Mucosa of descending colon (tissue), 3 donors: ENCODE data around the gene AGPAT2. TPM values are rescaled to one million over a fixed set of nuclear protein-coding genes. Genes with fewer than 3 reads are reported as not detected.

ENCODE experiments used
- ATAC-seq: fragments of 200-7000 bp; cut with Tn5 transposase; one replicate; pipeline ENCODE4 v1.9.1; 2020; ENCODE audit warnings: mild to moderate bottlenecking, moderate library complexity
- DNase-seq, 3 donors: peaks; one replicate each; pipeline ENCODE4 v3.0.0-alpha.2; 2020
- H3K36me3 ChIP-seq: fragments of 200-600 bp; one replicate; pipeline ENCODE4 v1.8.0; 2021; ENCODE audit warnings: low read depth, mild to moderate bottlenecking
- H3K4me1 ChIP-seq: fragments of 200-600 bp; one replicate; pipeline ENCODE4 v1.8.0; 2021; ENCODE audit warnings: low read depth, mild to moderate bottlenecking
- H3K4me3 ChIP-seq: fragments of 200-600 bp; one replicate; pipeline ENCODE4 v1.8.0; 2021; ENCODE audit warnings: mild to moderate bottlenecking
- H3K9me3 ChIP-seq: fragments of 200-600 bp; one replicate; pipeline ENCODE4 v1.8.0; 2021; ENCODE audit warnings: mild to moderate bottlenecking
- intact Hi-C, 2 donors: fragments of 100-400 bp; cut with DNase I in 1 of 2; cut with micrococcal nuclease in 1 of 2; formaldehyde crosslinking; loops; one replicate each; pipeline versions ENCODE4 v1.11.0 to v1.11.1; 2022; cut with DNase I, micrococcal nuclease
- total RNA-seq, 3 donors: library from RNA; stranded (reverse); fragmentation: NEBNext Ultra II Directional in 2 of 3; extraction: Animal tissue kit (Norgen Biotek cat#: 25700) in 2 of 3; gene quantifications; one replicate each; pipeline versions ENCODE4 v1.2.1 to v1.2.4, GENCODE V29; 2021 to 2023
- TF ChIP-seq, protein P1 (sequence below): fragments of 200-600 bp; IDR thresholded peaks from one replicate; pipeline ENCODE4 v1.8.0; 2022; ENCODE audit warnings: antibody characterized with exemption, mild to moderate bottlenecking
- donor health status: DM: no; HTN: no; CAD: no; lungs with moderate emphysema.
- donor health status: DM: no; HTN: no; CAD: no.
- donor health status: DM: no; HTN: yes; CAD: no.

The AGPAT2 gene
- total RNA-seq, 3 donors from 2014 or later: 113 to 296 (median 152) TPM

DNA sequence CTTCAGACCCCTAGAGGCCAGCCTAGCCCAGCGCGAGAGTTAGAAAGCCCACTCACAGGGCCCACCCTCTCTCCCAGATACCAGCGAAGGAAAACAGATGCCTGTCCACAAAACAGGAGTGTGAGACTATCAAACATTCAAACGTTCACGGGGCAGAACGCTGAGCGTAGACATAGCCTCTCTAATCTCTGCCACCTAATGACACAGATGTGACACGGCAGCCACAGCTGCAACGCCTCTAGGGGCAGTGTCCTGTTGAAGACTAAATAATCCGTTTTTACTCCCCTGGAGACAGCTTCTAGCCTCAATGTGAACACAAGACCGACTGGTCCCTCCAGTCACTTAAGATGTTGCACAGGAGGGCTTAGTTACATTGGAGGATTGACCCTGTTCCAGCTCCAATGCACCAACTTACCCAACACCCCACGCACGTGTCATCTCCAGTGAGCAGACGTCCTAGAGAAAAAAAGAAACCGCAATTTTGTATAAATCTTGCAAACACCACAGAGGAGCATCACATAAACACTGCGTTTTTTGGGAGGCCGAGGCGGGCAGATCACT, 39.5 kb upstream of the AGPAT2 start:
- Histone ChIP-seq H3K4me3 (no peak overlapping the region), H3K9me3 (no peaks in the 10 kb centered on the region), H3K36me3 (no peaks in the 10 kb centered on the region), H3K4me1 (peaks cover 20% of the 10 kb centered on the region)
- intact Hi-C loops: no loop called here
- TF ChIP-seq, protein P1, sequence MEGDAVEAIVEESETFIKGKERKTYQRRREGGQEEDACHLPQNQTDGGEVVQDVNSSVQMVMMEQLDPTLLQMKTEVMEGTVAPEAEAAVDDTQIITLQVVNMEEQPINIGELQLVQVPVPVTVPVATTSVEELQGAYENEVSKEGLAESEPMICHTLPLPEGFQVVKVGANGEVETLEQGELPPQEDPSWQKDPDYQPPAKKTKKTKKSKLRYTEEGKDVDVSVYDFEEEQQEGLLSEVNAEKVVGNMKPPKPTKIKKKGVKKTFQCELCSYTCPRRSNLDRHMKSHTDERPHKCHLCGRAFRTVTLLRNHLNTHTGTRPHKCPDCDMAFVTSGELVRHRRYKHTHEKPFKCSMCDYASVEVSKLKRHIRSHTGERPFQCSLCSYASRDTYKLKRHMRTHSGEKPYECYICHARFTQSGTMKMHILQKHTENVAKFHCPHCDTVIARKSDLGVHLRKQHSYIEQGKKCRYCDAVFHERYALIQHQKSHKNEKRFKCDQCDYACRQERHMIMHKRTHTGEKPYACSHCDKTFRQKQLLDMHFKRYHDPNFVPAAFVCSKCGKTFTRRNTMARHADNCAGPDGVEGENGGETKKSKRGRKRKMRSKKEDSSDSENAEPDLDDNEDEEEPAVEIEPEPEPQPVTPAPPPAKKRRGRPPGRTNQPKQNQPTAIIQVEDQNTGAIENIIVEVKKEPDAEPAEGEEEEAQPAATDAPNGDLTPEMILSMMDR: no peak
- peak; percentile 32 for ATAC-seq
- peak in 1 of 3 donors; percentile 51 for DNase-seq

DNA sequence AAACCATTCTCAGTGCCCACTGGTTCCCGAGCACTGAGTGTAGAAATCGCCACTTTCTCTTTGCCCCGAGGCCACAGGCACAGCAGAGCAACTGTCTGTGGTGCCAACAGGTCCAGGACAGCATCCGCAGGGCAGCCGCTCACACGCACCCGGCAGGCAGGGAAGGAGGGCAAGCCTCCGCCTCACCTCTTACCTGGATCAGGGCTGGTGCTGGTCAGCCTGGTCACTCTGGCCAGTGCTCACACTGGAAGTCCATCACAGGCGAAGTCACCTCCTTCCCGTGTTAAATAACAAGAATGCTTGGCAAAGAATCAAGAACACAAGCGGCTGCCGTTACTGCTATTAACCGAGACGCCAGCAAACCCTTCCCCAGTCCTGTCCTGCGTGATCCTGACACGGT, 38.9 kb upstream of the AGPAT2 start:
- no peaks in the 10 kb centered on the region for H3K36me3 ChIP-seq
- intact Hi-C loops: no loop called here

DNA sequence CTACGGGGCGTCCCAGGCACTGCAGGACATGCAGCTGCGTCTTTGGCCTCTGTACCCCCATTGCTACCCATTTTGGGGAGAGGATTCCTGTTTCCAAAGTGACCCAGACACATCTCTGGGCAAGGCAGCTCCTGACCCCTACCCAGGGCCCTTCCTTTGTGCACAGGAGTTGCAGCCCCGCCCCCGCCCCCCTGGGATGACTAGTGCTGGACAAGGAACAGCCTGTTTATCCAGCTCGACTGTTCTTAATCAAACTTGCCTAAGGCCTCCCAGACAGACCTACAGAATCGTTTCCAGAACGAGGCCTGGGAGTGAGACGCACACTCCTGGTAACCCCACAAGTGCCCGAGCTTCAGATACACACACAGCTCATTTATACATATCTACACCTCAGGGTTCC, 38.4 kb upstream of the AGPAT2 start:
- DNase-seq: no peak
- TF ChIP-seq, protein P1: no peak
- intact Hi-C loops: no loop called here
- no peaks in the 10 kb centered on the region for H3K9me3 ChIP-seq
- no peaks in the 10 kb centered on the region for H3K36me3 ChIP-seq
- no peak overlapping the region for H3K4me3 ChIP-seq
- H3K4me1 ChIP-seq: peaks cover 20% of the 10 kb centered on the region
- ATAC-seq: no peak

More for the DNA sequence above, 38.9 kb upstream of the AGPAT2 start:
- Histone ChIP-seq H3K9me3 (no peaks in the 10 kb centered on the region), H3K4me1 (peaks cover 20% of the 10 kb centered on the region), H3K4me3 (no peak overlapping the region)
- ATAC-seq: no peak
- no peak for DNase-seq
- TF ChIP-seq, protein P1: no peak

DNA sequence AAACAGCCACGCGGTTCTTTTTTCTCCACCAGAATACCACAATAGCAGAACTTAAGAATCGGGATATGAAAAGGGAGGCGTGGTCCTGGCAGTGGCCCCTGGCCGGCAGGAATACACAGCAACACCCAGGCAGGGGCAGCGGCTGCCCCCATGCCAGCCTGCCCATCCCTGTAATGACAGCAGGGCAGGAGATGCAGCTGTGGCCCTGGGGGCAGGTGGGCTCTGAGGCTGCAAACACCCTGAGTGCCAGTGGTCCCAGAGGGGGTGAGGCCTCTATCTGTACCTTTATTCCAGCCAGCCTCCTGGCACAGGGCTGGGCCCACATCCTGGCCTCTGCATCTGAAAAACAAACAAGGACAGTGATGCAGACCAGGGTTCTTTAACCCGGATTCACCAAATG, 37.5 kb upstream of the AGPAT2 start:
- Histone ChIP-seq H3K36me3 (no peaks in the 10 kb centered on the region), H3K9me3 (no peaks in the 10 kb centered on the region), H3K4me1 (peaks cover 20% of the 10 kb centered on the region), H3K4me3 (no peak overlapping the region)
- TF ChIP-seq, protein P1: no peak
- ATAC-seq (no peak), DNase-seq (no peak)
- intact Hi-C loops: no loop called here

DNA sequence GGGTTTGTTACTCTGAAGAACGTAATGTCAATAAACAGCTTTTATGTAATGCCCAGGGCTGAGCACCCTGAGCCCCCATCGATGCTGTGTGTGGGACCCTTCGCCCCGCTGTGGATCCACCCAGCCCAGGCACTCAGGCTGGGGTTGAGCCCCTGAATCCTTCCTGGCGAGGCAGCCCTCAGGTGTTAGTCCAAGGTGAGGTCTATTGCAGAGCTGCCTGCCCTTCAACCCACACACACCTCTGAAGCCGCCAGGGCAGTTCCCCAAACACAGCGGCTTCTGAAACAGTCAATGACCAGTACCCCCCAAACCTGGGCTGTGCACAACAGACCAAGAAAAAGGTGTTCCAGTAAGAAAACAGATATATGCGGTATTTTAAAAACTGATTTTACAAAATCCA, 36.7 kb upstream of the AGPAT2 start:
- no peak overlapping the region for H3K4me3 ChIP-seq
- H3K4me1 ChIP-seq: peaks cover 21% of the 10 kb centered on the region
- H3K9me3 ChIP-seq: no peaks in the 10 kb centered on the region
- TF ChIP-seq, protein P1: no peak
- H3K36me3 ChIP-seq: no peaks in the 10 kb centered on the region
- no peak for DNase-seq
- intact Hi-C loops: no loop called here
- no peak for ATAC-seq
